Breast epithelium (tissue), 4 donors: ENCODE measurements around the gene GPR65. TPM values are rescaled to one million over a fixed set of nuclear protein-coding genes. Genes with fewer than 3 reads are reported as not detected.
"Not testable (repeated sequence)": the region's sequence is repeated elsewhere in the genome, so short reads cannot be mapped to it uniquely, and the experiment has no call there.

Experiments used
- DNase-seq, 2 donors: peaks; one replicate each; pipeline ENCODE4 v3.0.0-alpha.2; 2019; ENCODE audit warnings: low spot score in 2 of 2
- H3K27ac ChIP-seq, 2 donors: fragments of 200-600 bp; sonication (generic) in 1 of 2; one replicate each; pipeline ENCODE4 v1.5.1; 2016 to 2019; ENCODE audit warnings: mild to moderate bottlenecking in 1 of 2
- H3K27me3 ChIP-seq, 2 donors: fragments of 200-600 bp; sonication (generic) in 1 of 2; one replicate each; pipeline versions ENCODE4 v1.5.1 to v1.6.0; 2017 to 2019; ENCODE audit warnings: control low read depth in 1 of 2, mild to moderate bottlenecking in 1 of 2
- H3K36me3 ChIP-seq: fragments of 200-600 bp; one replicate; pipeline ENCODE4 v1.5.1; 2019
- H3K4me1 ChIP-seq, 2 donors: fragments of 200-600 bp; sonication (generic); one replicate each; pipeline ENCODE4 v1.5.1; 2016 to 2019; ENCODE audit warnings: control low read depth in 1 of 2
- H3K4me3 ChIP-seq, 3 donors: fragments of 200-600 bp; sonication (generic); 1 replicate in 2 of 3; 2 replicates in 1 of 3; pipeline ENCODE4 v1.5.1; 2016 to 2019; ENCODE audit warnings: mild to moderate bottlenecking in 3 of 3, moderate library complexity in 2 of 3
- H3K9me3 ChIP-seq, 2 donors: fragments of 200-600 bp; sonication (generic) in 1 of 2; one replicate each; pipeline ENCODE4 v1.5.1; 2016 to 2019; ENCODE audit warnings: control low read depth in 1 of 2
- POLR2A ChIP-seq: fragments of 450-650 bp; IDR thresholded peaks from one replicate; pipeline ENCODE4 v1.6.1; 2016; ENCODE audit warnings: antibody characterized with exemption, mild to moderate bottlenecking, moderate library complexity
- POLR2AphosphoS5 ChIP-seq, 3 donors: sonication (generic); formaldehyde crosslinking; IDR thresholded peaks; one replicate each; pipeline ENCODE4 v1.6.1; 2017; ENCODE audit warnings: antibody characterized with exemption in 3 of 3
- intact Hi-C: fragments of 100-400 bp; cut with DNase I; formaldehyde crosslinking; loops from one replicate; pipeline ENCODE4 v1.15.1; 2023; ENCODE audit warnings: low total_unique reads
- total RNA-seq, 3 donors: library from RNA; depleted of rRNA; stranded (reverse); fragments of >200 nt; gene quantifications; one replicate each; pipeline ENCODE4 v1.1.0, GENCODE V29; 2016
- TF ChIP-seq, protein P1 (sequence below), 3 donors: fragments of 450-650 bp; IDR thresholded peaks; one replicate each; pipeline ENCODE4 v1.5.1; 2016 to 2017; ENCODE audit warnings: antibody characterized with exemption in 3 of 3, mild to moderate bottlenecking in 3 of 3, moderate library complexity in 3 of 3

Gene GPR65
- total RNA-seq, 3 donors from 2014 or later, result 1.0 to 2.3 (median 1.1) TPM

DNA sequence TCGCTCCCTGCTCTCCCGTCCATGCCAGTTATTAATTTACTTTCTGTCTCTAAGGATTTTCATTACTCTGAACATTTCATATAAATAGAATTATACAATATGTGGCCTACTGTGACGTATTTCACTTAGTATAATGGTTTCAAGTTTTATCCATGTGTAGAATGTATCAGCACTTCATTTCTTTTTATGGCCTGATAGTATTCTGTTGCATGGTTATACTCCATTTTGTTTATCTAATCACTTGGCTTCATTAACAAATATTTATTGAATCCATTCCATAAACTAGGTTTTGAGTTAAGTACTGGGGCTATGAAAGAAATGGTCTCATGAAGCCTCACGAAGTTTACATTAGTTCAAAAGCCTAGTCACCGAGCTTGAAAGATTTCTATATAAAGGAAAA, 7.6 kb downstream of the GPR65 start:
- Histone ChIP-seq H3K4me3 (no peak overlapping the region), H3K27ac (no peak overlapping the region), H3K9me3 (no peaks in the 10 kb centered on the region), H3K4me1 (no peaks in the 10 kb centered on the region), H3K27me3 (no peaks in the 10 kb centered on the region), H3K36me3 (no peaks in the 10 kb centered on the region)
- DNase-seq, result no peak
- intact Hi-C loops, result no loop called here
- TF ChIP-seq, protein P1, sequence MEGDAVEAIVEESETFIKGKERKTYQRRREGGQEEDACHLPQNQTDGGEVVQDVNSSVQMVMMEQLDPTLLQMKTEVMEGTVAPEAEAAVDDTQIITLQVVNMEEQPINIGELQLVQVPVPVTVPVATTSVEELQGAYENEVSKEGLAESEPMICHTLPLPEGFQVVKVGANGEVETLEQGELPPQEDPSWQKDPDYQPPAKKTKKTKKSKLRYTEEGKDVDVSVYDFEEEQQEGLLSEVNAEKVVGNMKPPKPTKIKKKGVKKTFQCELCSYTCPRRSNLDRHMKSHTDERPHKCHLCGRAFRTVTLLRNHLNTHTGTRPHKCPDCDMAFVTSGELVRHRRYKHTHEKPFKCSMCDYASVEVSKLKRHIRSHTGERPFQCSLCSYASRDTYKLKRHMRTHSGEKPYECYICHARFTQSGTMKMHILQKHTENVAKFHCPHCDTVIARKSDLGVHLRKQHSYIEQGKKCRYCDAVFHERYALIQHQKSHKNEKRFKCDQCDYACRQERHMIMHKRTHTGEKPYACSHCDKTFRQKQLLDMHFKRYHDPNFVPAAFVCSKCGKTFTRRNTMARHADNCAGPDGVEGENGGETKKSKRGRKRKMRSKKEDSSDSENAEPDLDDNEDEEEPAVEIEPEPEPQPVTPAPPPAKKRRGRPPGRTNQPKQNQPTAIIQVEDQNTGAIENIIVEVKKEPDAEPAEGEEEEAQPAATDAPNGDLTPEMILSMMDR (IDR thresholded peaks at IDR 0.05), result no peak
- no peak for TF ChIP-seq POLR2AphosphoS5 (IDR thresholded peaks at IDR 0.05)
- TF ChIP-seq POLR2A, result no peak

DNA sequence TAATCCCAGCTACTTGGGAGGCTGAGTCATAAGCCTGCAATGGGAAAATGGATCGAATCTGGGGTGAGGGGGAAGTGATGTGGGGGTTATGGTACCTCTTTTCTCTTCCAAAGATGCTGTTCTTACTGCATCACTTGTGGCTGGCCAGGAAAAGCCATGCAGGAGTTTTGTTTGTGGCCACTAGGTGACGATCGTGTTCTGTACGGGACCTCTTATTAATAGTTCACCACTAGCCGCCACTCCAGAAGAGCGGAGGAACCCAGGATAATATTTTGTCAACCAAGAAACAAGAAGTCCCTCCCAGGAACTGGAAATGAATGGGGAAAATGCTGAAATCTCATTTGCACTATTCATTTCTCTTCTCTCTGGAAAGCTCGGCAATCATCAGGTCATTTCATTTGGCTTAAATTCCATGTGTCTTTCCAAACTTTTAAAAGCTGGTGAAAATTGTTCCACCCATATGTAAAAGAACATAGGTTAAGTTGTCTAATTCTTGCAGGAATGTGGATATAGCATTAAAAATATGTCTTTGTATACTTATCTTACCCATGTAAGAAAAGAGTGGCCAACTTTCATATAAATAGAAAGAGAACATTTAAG, 8.9 kb downstream of the GPR65 start:
- intact Hi-C loops, result no loop called here
- TF ChIP-seq, protein P1 (IDR thresholded peaks at IDR 0.05), result peak; percentile 85 to 89 (median 87)
- TF ChIP-seq POLR2A, result no peak
- peak; percentile 59 to 63 for DNase-seq
- Histone ChIP-seq H3K9me3 (no peaks in the 10 kb centered on the region), H3K4me3 (no peak overlapping the region), H3K27me3 (no peaks in the 10 kb centered on the region), H3K4me1 (no peaks in the 10 kb centered on the region), H3K36me3 (no peaks in the 10 kb centered on the region), H3K27ac (no peak overlapping the region)

DNA sequence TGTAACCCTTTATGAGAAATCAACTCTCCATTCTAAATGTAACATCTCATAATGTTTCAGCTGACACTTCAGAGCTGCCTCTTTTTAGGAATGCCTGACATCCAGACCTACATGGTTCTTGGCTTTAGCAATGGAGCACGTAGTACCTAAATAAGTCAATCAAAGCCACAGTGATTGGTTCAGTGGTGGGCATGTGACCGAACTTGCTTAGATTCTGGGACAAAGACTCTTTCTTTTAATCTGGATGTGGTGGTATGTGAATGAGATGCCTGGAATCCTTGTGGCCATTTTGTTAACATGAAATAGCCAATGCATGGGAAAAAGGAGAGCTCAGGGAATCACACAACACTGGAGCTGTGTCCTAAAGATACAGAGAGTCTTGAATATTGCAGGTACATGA, 11.8 kb downstream of the GPR65 start:
- TF ChIP-seq POLR2AphosphoS5 (IDR thresholded peaks at IDR 0.05) (no peak), POLR2A (no peak)
- TF ChIP-seq, protein P1 (IDR thresholded peaks at IDR 0.05), result no peak
- intact Hi-C loops, result no loop called here

DNA sequence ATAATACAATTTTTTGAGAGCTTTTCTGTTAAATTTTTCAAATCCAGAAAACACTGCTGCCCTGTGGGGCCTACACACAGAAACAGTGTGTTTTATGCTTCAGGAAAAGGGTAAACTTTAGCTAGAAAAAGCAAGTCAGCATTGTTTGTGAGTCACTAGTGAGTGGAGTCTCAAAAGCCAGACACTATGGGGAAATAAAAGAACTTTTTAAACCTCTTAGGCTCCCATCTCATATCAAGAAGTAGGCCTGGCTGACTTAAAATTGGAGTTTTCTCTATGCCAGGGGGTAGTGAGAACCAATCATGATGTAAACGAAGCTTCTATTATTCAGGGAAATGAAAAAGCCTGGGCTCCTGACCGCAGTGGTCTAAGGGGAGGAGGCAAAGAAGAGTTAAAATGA, 12.6 kb downstream of the GPR65 start:
- DNase-seq, result no peak
- intact Hi-C loops, result no loop called here
- no peaks in the 10 kb centered on the region for H3K9me3 ChIP-seq
- H3K4me1 ChIP-seq, result no peaks in the 10 kb centered on the region
- no peaks in the 10 kb centered on the region for H3K36me3 ChIP-seq
- no peak overlapping the region for H3K27ac ChIP-seq
- H3K4me3 ChIP-seq, result no peak overlapping the region
- H3K27me3 ChIP-seq, result no peaks in the 10 kb centered on the region
- TF ChIP-seq POLR2A (no peak), POLR2AphosphoS5 (IDR thresholded peaks at IDR 0.05) (no peak)
- TF ChIP-seq, protein P1 (IDR thresholded peaks at IDR 0.05), result no peak

More for the DNA sequence above, 11.8 kb downstream of the GPR65 start:
- Histone ChIP-seq H3K4me3 (no peak overlapping the region), H3K27me3 (no peaks in the 10 kb centered on the region), H3K36me3 (no peaks in the 10 kb centered on the region), H3K27ac (no peak overlapping the region), H3K4me1 (no peaks in the 10 kb centered on the region), H3K9me3 (no peaks in the 10 kb centered on the region)
- no peak for DNase-seq

DNA sequence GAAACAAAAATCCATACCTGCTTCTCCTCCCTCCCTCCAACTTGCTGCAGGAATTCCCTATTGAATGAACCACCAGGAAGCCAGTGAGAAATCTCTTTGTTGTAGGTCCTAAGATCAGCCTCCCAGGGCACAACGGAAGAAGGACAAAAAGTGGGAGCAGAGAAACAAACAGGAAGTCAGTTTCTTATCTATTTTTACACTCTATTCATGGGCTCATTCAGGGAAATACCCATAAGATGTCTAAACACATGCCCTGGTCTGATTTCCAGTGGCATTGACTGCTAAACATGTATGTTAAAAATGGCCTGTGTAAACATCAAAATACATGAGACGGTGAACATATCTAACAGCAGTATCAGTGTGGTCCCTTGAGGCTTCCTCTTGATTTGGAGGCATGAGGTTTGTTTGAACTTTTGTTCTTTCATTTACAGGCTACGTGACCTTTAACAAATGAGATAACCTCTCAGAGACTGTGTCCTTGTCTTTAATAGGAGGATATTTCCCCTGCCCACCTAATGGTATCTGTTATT, 18.8 kb downstream of the GPR65 start:
- no peaks in the 10 kb centered on the region for H3K4me1 ChIP-seq
- no peaks in the 10 kb centered on the region for H3K36me3 ChIP-seq
- H3K27me3 ChIP-seq, result no peaks in the 10 kb centered on the region
- no peak overlapping the region for H3K4me3 ChIP-seq
- no peaks in the 10 kb centered on the region for H3K9me3 ChIP-seq
- no peak for DNase-seq
- intact Hi-C loops, result no loop called here
- no peak overlapping the region for H3K27ac ChIP-seq
- TF ChIP-seq, protein P1 (IDR thresholded peaks at IDR 0.05), result no peak

DNA sequence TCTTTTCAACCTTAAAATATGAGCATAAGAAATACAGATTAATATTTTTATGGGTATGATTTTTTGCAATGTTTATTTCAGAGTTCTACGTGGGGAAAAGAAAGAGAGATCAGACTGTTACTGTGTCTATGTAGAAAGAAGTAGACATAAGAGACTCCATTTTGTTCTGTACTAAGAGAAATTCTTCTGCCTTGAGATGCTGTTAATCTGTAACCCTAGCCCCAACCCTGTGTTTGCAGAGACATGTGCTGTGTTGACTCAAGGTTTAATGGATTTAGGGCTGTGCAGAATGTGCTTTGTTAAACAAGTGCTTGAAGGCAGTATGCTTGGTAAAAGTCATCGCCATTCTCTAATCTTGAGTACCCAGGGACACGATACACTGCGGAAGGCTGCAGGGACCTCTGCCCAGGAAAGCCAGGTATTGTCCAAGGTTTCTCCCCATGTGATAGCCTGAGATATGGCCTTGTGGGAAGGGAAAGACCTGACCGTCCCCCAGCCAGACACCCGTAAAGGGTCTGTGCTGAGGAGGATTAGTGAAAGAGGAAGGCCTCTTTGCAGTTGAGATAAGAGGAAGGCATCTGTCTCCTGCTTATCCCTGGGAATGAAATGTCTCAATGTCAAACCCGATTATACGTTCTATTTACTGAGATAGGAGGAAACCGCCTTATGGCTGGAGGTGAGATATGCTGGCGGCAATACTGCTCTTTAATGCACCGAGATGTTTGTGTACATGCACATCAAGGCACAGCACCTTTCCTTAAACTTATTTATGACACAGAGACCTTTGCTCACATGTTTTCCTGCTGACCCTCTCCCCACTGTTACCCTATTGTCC, 19.5 kb downstream of the GPR65 start:
- not testable (repeated sequence) for H3K36me3 ChIP-seq

More for the DNA sequence above, 19.5 kb downstream of the GPR65 start:
- H3K27ac ChIP-seq, DNase-seq, H3K4me1 ChIP-seq, intact Hi-C loops, H3K27me3 ChIP-seq, H3K4me3 ChIP-seq, H3K9me3 ChIP-seq: not testable (repeated sequence)
